OCI-LY7 (cell line): ENCODE data around the gene ROBO1. TPM values are rescaled to one million over a fixed set of nuclear protein-coding genes. Genes with fewer than 3 reads are reported as not detected.

ENCODE experiments used
- BruUV-seq: library from RNA; stranded (reverse); fragments of 400-500 nt; replicated peaks from 2 replicates; lab custom pipeline; 2021; lab: Mats Ljungman, UMichigan
- CTCF ChIA-PET: fragments of 300-600 bp; sonication (Branson Sonifier 250); formaldehyde crosslinking; loops from one replicate; lab custom pipeline; 2022; ENCODE audit warnings: antibody characterized with exemption; ENCODE audit not compliant: unreplicated experiment; lab: Charles Lee
- POLR2A ChIA-PET: fragments of 300-600 bp; sonication (Branson Sonifier 250); formaldehyde crosslinking; loops from one replicate; lab custom pipeline; 2022; ENCODE audit warnings: antibody characterized with exemption; lab: Charles Lee
- DNase-seq: peaks from one replicate; pipeline ENCODE4 v3.0.0-alpha.2; 2015; ENCODE audit warnings: low spot score
- H2AFZ ChIP-seq: fragments of 200-600 bp; sonication (generic), shearing (Covaris generic); 2 replicates; pipeline ENCODE4 v1.6.1; 2014; ENCODE audit warnings: mild to moderate bottlenecking, antibody characterized with exemption, low read length, moderate library complexity
- H3K27ac ChIP-seq: fragments of 200-600 bp; sonication (generic); 2 replicates; pipeline ENCODE4 v1.5.1; 2014; ENCODE audit warnings: mixed run types, low read depth, mild to moderate bottlenecking, moderate library complexity, low read length, inconsistent platforms; ENCODE audit not compliant: poor library complexity, severe bottlenecking
- H3K36me3 ChIP-seq: fragments of 200-600 bp; sonication (generic); 2 replicates; pipeline ENCODE4 v1.6.1; 2014; ENCODE audit warnings: mild to moderate bottlenecking, antibody characterized with exemption, low read length, moderate library complexity, mixed read lengths; ENCODE audit not compliant: insufficient read depth
- H3K4me1 ChIP-seq: fragments of 200-600 bp; sonication (generic); 2 replicates; pipeline ENCODE4 v1.5.1; 2014; ENCODE audit warnings: mild to moderate bottlenecking, low read length; ENCODE audit not compliant: insufficient read depth, poor library complexity, severe bottlenecking
- H3K4me2 ChIP-seq: fragments of 200-600 bp; sonication (generic); 2 replicates; pipeline ENCODE4 v1.6.1; 2014; ENCODE audit warnings: mild to moderate bottlenecking, low read length
- H3K4me3 ChIP-seq: fragments of 200-600 bp; sonication (generic); 2 replicates; pipeline ENCODE4 v1.5.1; 2014; ENCODE audit warnings: mild to moderate bottlenecking, low read depth, low read length; ENCODE audit not compliant: poor library complexity, severe bottlenecking
- H3K79me2 ChIP-seq: fragments of 200-600 bp; sonication (generic); 2 replicates; pipeline ENCODE4 v1.6.1; 2016; ENCODE audit warnings: low read depth, mild to moderate bottlenecking, low read length, moderate library complexity, mixed read lengths; ENCODE audit not compliant: insufficient read depth
- H3K9me2 ChIP-seq: fragments of 200-600 bp; sonication (generic); 2 replicates; pipeline ENCODE4 v1.6.1; 2016; ENCODE audit warnings: mild to moderate bottlenecking, low read length, mixed read lengths; ENCODE audit not compliant: insufficient read depth
- H3K9me3 ChIP-seq: fragments of 200-600 bp; sonication (generic); 2 replicates; pipeline ENCODE4 v1.6.1; 2014; ENCODE audit warnings: mild to moderate bottlenecking, mixed run types, low read length, mixed read lengths
- H4K20me1 ChIP-seq: fragments of 200-600 bp; sonication (generic); 2 replicates; pipeline ENCODE4 v1.6.1; 2014; ENCODE audit warnings: mild to moderate bottlenecking, antibody characterized with exemption, low read length, moderate library complexity, mixed read lengths; ENCODE audit not compliant: insufficient read depth
- CTCF ChIP-seq: fragments of 200-600 bp; sonication (generic); conservative IDR thresholded peaks from 2 replicates; pipeline ENCODE4 v1.5.1; 2014; ENCODE audit warnings: mild to moderate bottlenecking, antibody characterized with exemption, low read length, moderate library complexity, mixed read lengths
- EZH2phosphoT487 ChIP-seq: fragments of 200-600 bp; sonication (generic); IDR thresholded peaks from 2 replicates; pipeline ENCODE4 v1.6.1; 2018; ENCODE audit warnings: low read depth, borderline replicate concordance, mild to moderate bottlenecking, mixed run types, antibody characterized with exemption, low read length, moderate library complexity, mixed read lengths
- intact Hi-C: fragments of 100-400 bp; cut with micrococcal nuclease; formaldehyde crosslinking; loops from one replicate; pipeline ENCODE4 v1.10.0; 2022; ENCODE audit not compliant: unreplicated experiment
- total RNA-seq, 2 experiments: library from RNA; depleted of rRNA in 1 of 2; stranded (reverse); fragments of >200 nt in 1 of 2; shearing (Covaris generic) in 1 of 2; gene quantifications; 2 replicates each; pipeline ENCODE4 v1.2.3, GENCODE V29; 2014 to 2022

The ROBO1 gene
- total RNA-seq, 2 experiments from 2014 or later: not detected

GRCh38 chr3:79424811-79425210, 343.0 kb downstream of the ROBO1 start:
- TF ChIP-seq EZH2phosphoT487: no peak
- no peak for TF ChIP-seq CTCF
- H2AFZ ChIP-seq: no peak overlapping the region
- intact Hi-C loops: no loop called here
- no peak overlapping the region for H3K4me2 ChIP-seq
- H3K79me2 ChIP-seq: no peaks in the 10 kb centered on the region
- ChIA-PET CTCF (no interaction called here), POLR2A (no interaction called here)
- H3K4me3 ChIP-seq: no peak overlapping the region
- no peaks in the 10 kb centered on the region for H3K9me3 ChIP-seq
- no peak for DNase-seq
- no peaks in the 10 kb centered on the region for H3K9me2 ChIP-seq
- H3K4me1 ChIP-seq: no peaks in the 10 kb centered on the region
- H3K27ac ChIP-seq: no peak overlapping the region
- no peaks in the 10 kb centered on the region for H4K20me1 ChIP-seq
- no TSS peak for BruUV-seq
- no peaks in the 10 kb centered on the region for H3K36me3 ChIP-seq

- no peak overlapping the region for H2AFZ ChIP-seq
- no peaks in the 10 kb centered on the region for H4K20me1 ChIP-seq
- ChIA-PET CTCF (no interaction called here), POLR2A (no interaction called here)
- BruUV-seq: no TSS peak
- H3K27ac ChIP-seq: no peak overlapping the region
- no peaks in the 10 kb centered on the region for H3K9me2 ChIP-seq
- no peak for TF ChIP-seq EZH2phosphoT487
- no peak for TF ChIP-seq CTCF
- H3K4me1 ChIP-seq: no peaks in the 10 kb centered on the region
- H3K36me3 ChIP-seq: no peaks in the 10 kb centered on the region
- DNase-seq: no peak
- H3K9me3 ChIP-seq: no peaks in the 10 kb centered on the region
- no peak overlapping the region for H3K4me3 ChIP-seq
- H3K79me2 ChIP-seq: no peaks in the 10 kb centered on the region
- H3K4me2 ChIP-seq: no peak overlapping the region
- intact Hi-C loops: no loop called here
Observed at GRCh38 chr3:79423417-79423816, 344.4 kb downstream of the ROBO1 start.

- no peaks in the 10 kb centered on the region for H3K9me3 ChIP-seq
- H3K79me2 ChIP-seq: no peaks in the 10 kb centered on the region
- no peaks in the 10 kb centered on the region for H4K20me1 ChIP-seq
- POLR2A ChIA-PET: interaction anchor here (0.5 to 0.6 kb wide), 2 partner anchors 39 to 58 kb away, joined by 3 read pairs; no protein-coding TSS in a partner anchor
- CTCF ChIA-PET: no interaction called here
- H3K4me2 ChIP-seq: no peak overlapping the region
- H3K27ac ChIP-seq: no peak overlapping the region
- DNase-seq: no peak
- no peaks in the 10 kb centered on the region for H3K9me2 ChIP-seq
- no TSS peak for BruUV-seq
- H3K4me1 ChIP-seq: no peaks in the 10 kb centered on the region
- no peak overlapping the region for H2AFZ ChIP-seq
- intact Hi-C loops: no loop called here
- no peak for TF ChIP-seq EZH2phosphoT487
- no peak for TF ChIP-seq CTCF
- H3K36me3 ChIP-seq: no peaks in the 10 kb centered on the region
- no peak overlapping the region for H3K4me3 ChIP-seq
Observed at GRCh38 chr3:79421273-79421672, 346.5 kb downstream of the ROBO1 start.
